ENCODE measurements around the gene CRNN. TPM values are rescaled to one million over a fixed set of nuclear protein-coding genes. Genes with fewer than 3 reads are reported as not detected.

CRNN gene
- total and polyA plus RNA-seq, 8 donors = not detected

DNA sequence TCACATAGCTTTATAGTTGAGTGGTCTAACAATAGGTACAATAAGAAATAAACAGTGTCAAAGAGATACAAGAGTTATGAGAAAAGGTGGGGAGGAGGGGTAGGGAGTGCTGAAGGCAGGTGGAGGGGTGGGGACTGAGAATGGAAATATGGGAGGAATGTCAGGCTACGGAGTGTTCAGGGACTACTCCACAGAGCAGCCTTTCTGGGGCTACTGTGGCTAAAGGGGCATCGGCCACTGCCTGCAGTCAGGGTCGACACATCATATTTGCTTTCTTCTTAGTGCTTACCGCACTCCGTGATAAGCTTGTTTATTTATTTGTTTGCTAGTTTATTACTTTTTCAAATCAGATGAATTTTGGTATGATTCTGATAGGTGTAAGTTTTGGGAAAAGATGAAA is 34.4 kb upstream of the CRNN start:
- DNase-seq (no peak), ATAC-seq (no peak)
- TF ChIP-seq, protein P1, sequence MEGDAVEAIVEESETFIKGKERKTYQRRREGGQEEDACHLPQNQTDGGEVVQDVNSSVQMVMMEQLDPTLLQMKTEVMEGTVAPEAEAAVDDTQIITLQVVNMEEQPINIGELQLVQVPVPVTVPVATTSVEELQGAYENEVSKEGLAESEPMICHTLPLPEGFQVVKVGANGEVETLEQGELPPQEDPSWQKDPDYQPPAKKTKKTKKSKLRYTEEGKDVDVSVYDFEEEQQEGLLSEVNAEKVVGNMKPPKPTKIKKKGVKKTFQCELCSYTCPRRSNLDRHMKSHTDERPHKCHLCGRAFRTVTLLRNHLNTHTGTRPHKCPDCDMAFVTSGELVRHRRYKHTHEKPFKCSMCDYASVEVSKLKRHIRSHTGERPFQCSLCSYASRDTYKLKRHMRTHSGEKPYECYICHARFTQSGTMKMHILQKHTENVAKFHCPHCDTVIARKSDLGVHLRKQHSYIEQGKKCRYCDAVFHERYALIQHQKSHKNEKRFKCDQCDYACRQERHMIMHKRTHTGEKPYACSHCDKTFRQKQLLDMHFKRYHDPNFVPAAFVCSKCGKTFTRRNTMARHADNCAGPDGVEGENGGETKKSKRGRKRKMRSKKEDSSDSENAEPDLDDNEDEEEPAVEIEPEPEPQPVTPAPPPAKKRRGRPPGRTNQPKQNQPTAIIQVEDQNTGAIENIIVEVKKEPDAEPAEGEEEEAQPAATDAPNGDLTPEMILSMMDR (IDR thresholded peaks at IDR 0.05) = no peak
- H3K36me3 ChIP-seq = no peaks in the 10 kb centered on the region
- intact Hi-C loops (cut with DNase I) = loop anchor here in 1 of 2 donors (5.0 kb wide), 1 partner anchor 396 kb away; no protein-coding TSS in a partner anchor
- H3K4me3 ChIP-seq = no peak overlapping the region
- no peaks in the 10 kb centered on the region for H3K4me1 ChIP-seq
- H3K27me3 ChIP-seq = no peaks in the 10 kb centered on the region
- no peaks in the 10 kb centered on the region for H3K9me3 ChIP-seq
- H3K27ac ChIP-seq = no peak overlapping the region

GRCh38 chr1:152448095-152448494 is 34.0 kb upstream of the CRNN start:
- no peaks in the 10 kb centered on the region for H3K9me3 ChIP-seq
- H3K4me1 ChIP-seq = no peaks in the 10 kb centered on the region
- no peaks in the 10 kb centered on the region for H3K36me3 ChIP-seq
- H3K27ac ChIP-seq = no peak overlapping the region
- H3K27me3 ChIP-seq = no peaks in the 10 kb centered on the region
- no peak for DNase-seq
- ATAC-seq = no peak
- intact Hi-C loops (cut with DNase I) = loop anchor here in 1 of 2 donors (5.0 kb wide), 1 partner anchor 396 kb away; no protein-coding TSS in a partner anchor
- H3K4me3 ChIP-seq = no peak overlapping the region
- TF ChIP-seq, protein P1 (IDR thresholded peaks at IDR 0.05) = no peak

DNA sequence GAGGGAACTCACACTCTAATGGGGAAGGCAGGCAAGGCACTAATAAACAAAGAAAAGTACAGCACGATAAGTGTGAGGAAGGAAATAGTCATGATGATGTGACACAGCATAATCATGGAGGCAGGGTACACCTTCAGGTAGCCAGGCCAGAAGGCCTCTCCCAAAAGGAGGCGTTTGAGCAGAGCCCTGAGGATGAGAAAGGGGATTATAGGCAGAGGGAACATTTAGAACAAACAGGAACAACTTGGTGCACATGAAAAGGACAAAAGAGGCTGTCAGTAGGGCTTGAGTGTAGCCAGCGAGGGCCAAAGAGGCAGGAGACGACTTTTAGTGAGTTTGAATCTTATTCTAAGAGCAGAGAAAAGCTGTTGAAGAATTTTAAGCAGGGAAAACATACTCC is 33.4 kb upstream of the CRNN start:
- DNase-seq (no peak), ATAC-seq (no peak)
- H3K4me1 ChIP-seq = no peaks in the 10 kb centered on the region
- no peak overlapping the region for H3K27ac ChIP-seq
- no peaks in the 10 kb centered on the region for H3K9me3 ChIP-seq
- no peaks in the 10 kb centered on the region for H3K36me3 ChIP-seq
- no peak overlapping the region for H3K4me3 ChIP-seq
- TF ChIP-seq, protein P1 (IDR thresholded peaks at IDR 0.05) = no peak
- intact Hi-C loops (cut with DNase I) = loop anchor here in 1 of 2 donors (5.0 kb wide), 1 partner anchor 395 kb away; no protein-coding TSS in a partner anchor
- H3K27me3 ChIP-seq = no peaks in the 10 kb centered on the region

DNA sequence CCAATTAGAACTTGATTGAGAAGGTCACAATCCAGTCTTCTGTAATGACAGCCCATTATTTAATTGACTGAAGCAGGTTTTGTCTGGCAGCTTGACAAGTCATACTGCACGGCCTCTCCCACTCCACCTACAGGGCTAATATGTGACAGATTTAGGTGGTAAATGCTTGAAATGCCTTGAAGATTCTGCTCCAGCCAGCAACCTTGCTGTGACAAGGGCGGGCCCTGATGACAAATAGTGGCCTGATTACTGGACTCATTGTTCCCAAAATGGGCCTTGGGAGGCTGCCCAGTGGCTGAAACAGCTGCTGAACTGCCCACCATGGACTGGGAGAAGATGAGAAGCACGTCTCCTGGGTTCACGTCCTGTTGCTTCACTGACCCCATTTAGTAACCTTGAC is 30.0 kb upstream of the CRNN start:
- TF ChIP-seq, protein P1 (IDR thresholded peaks at IDR 0.05) = no peak

DNA sequence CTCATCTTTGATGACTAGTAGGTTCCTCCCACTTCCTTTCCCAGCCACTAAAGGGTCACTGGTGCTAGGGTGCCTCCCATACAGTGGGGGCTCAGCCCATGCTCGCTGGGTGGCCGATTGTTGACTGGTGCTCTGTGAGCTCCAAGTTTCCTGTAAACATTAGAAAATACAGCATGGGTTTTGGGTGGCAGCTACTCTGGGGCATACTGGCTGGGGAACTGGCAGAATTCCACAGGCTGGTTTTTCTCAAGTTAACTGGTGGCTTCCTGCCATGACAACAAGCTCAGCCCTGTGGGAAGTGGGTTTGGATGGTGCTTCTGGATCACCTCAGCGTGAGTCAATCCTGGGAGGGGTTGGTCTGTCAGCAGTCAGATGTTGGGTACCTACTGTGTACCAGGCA is 28.7 kb upstream of the CRNN start:
- peaks cover 0 to 3% of the 10 kb centered on the region in 2 donors for H3K27me3 ChIP-seq
- H3K9me3 ChIP-seq = no peaks in the 10 kb centered on the region
- TF ChIP-seq, protein P1 (IDR thresholded peaks at IDR 0.05) = no peak
- peaks cover 0 to 4% of the 10 kb centered on the region in 2 donors for H3K4me1 ChIP-seq
- DNase-seq (no peak), ATAC-seq (peak; percentile 70)
- H3K36me3 ChIP-seq = no peaks in the 10 kb centered on the region
- H3K4me3 ChIP-seq = no peak overlapping the region
- intact Hi-C loops (cut with DNase I) = no loop called here
- H3K27ac ChIP-seq = no peak overlapping the region

More for the DNA sequence above, 30.0 kb upstream of the CRNN start:
- H3K4me1 ChIP-seq = peaks cover 0 to 4% of the 10 kb centered on the region in 2 donors
- DNase-seq = no peak
- H3K9me3 ChIP-seq = no peaks in the 10 kb centered on the region
- ATAC-seq = no peak
- H3K4me3 ChIP-seq = no peak overlapping the region
- no peaks in the 10 kb centered on the region for H3K27me3 ChIP-seq
- intact Hi-C loops (cut with DNase I) = no loop called here
- no peak overlapping the region for H3K27ac ChIP-seq
- no peaks in the 10 kb centered on the region for H3K36me3 ChIP-seq

All from left lung (tissue), 10 donors.